ENCODE results near the gene INO80C. TPM values are rescaled to one million over a fixed set of nuclear protein-coding genes. Genes with fewer than 3 reads are reported as not detected.

Gene INO80C
- total RNA-seq, 1 experiment from 2014 or later = 51.1 TPM

- H3K9me3 Mint-ChIP-seq = no peaks in the 10 kb centered on the region
- WGBS (ENCODE audit: extremely low coverage, insufficient read length, low lambda C conversion rate) = no CpG with 5 or more reads among the region's 1 CpG
- H3K9me3 ChIP-seq (ENCODE audit: control insufficient read depth, low read depth, low read length) = no peaks in the 10 kb centered on the region
Observed at GRCh38 chr18:35451916-35452315, 45.8 kb downstream of the INO80C start.

More at GRCh38 chr18:35451916-35452315, 45.8 kb downstream of the INO80C start:
- H3K4me1 Mint-ChIP-seq = peaks cover 0 to 4% of the 10 kb centered on the region in 2 experiments; a peak in 2 of 4 replicates
- Histone ChIP-seq H3T11ph (ENCODE audit: low read length) (no peak overlapping the region), H3K4ac (ENCODE audit: low read depth, low read length) (no peak overlapping the region), H2BK5ac (ENCODE audit: insufficient read length, low read length) (no peak overlapping the region), H4K91ac (ENCODE audit: insufficient read length, low read depth, low read length) (no peak overlapping the region), H2AK5ac (ENCODE audit: insufficient read length, low read length) (no peak overlapping the region), H3K27ac (ENCODE audit: insufficient read length, low read depth, low read length) (no peak overlapping the region), H3K4me1 (ENCODE audit: insufficient read depth, low read length) (no peaks in the 10 kb centered on the region), H3K27me3 (ENCODE audit: insufficient read depth, low read length) (no peaks in the 10 kb centered on the region), H2BK120ac (ENCODE audit: low read depth, low read length, poor library complexity, severe bottlenecking) (no peak overlapping the region), H3K23ac (ENCODE audit: insufficient read length, low read depth, low read length) (no peak overlapping the region), H3K23me2 (ENCODE audit: insufficient read length, low read depth, low read length, poor library complexity, severe bottlenecking) (no peaks in the 10 kb centered on the region), H4K8ac (replicated peaks; ENCODE audit: insufficient read length, low read depth, low read length) (no peak overlapping the region), H2BK15ac (ENCODE audit: low read depth, low read length) (no peak overlapping the region), H3K79me2 (ENCODE audit: insufficient read depth, low read length) (no peaks in the 10 kb centered on the region), H2BK12ac (ENCODE audit: insufficient read length, low read depth, low read length) (no peak overlapping the region), H3K79me1 (ENCODE audit: insufficient read depth, low read depth, low read length, poor library complexity, severe bottlenecking) (no peaks in the 10 kb centered on the region), H2AFZ (ENCODE audit: low read length) (no peak overlapping the region), H3K14ac (ENCODE audit: insufficient read depth, low read length) (no peak overlapping the region), H4K20me1 (ENCODE audit: control insufficient read depth, insufficient read depth, insufficient read length) (no peaks in the 10 kb centered on the region), H3K9ac (ENCODE audit: extremely low read depth, insufficient read length, low read length) (no peak overlapping the region), H3K4me2 (ENCODE audit: insufficient read depth, insufficient read length, low read length) (no peak overlapping the region), H2BK20ac (ENCODE audit: low read depth, low read length, poor library complexity, severe bottlenecking) (no peak overlapping the region), H3K56ac (ENCODE audit: insufficient read length, low read depth, low read length) (no peak overlapping the region), H3K18ac (ENCODE audit: insufficient read length, low read depth, low read length) (no peak overlapping the region), H4K5ac (ENCODE audit: insufficient read length, low read depth, low read length) (no peak overlapping the region)
- H3K27me3 Mint-ChIP-seq (ENCODE audit: low read depth) = no peaks in the 10 kb centered on the region
- no peak for DNase-seq
- no peak overlapping the region for H3K27ac Mint-ChIP-seq
- no peaks in the 10 kb centered on the region for H3K36me3 Mint-ChIP-seq (ENCODE audit: insufficient read depth in 1 of 3, low read depth in 3 of 3)
- TF ChIP-seq CTCF (conservative IDR thresholded peaks at IDR 0.05) = no peak
- H3K4me3 Mint-ChIP-seq = no peak overlapping the region
